NCI-H2107 treated with DMSO at 0.1 percent for 48 hours (cell line): ENCODE data around the gene KRTAP10-12.
A peak's percentile ranks its signal among the peaks of the same experiment; 100 is the strongest.
"Not testable (repeated sequence)": the region's sequence is repeated elsewhere in the genome, so short reads cannot be mapped to it uniquely, and the experiment has no call there.

Source experiments
- DNase-seq: peaks from one replicate; lab custom pipeline; 2025; ENCODE audit not compliant: unreplicated experiment; lab: John Stamatoyannopoulos, UW

Gene KRTAP10-12

DNA sequence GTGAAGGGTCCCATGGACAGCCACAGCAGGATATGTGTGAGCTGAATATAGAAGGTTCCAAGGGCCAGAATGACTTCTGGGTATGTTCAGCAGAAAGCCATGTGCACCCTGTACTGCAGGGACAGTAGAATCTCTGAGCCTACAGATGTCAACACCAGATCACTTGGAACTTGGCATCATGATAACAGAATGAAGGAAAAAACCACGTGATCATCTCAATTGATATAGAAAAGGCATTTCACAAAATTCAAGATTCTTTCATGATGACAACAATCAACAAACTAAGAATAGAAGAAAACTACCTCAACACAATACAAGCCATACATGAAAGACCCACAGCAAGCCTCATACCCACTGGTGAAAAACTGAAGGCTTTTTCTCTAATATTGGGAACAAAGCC lies 29.4 kb upstream of the KRTAP10-12 start:
- no peak for DNase-seq

DNA sequence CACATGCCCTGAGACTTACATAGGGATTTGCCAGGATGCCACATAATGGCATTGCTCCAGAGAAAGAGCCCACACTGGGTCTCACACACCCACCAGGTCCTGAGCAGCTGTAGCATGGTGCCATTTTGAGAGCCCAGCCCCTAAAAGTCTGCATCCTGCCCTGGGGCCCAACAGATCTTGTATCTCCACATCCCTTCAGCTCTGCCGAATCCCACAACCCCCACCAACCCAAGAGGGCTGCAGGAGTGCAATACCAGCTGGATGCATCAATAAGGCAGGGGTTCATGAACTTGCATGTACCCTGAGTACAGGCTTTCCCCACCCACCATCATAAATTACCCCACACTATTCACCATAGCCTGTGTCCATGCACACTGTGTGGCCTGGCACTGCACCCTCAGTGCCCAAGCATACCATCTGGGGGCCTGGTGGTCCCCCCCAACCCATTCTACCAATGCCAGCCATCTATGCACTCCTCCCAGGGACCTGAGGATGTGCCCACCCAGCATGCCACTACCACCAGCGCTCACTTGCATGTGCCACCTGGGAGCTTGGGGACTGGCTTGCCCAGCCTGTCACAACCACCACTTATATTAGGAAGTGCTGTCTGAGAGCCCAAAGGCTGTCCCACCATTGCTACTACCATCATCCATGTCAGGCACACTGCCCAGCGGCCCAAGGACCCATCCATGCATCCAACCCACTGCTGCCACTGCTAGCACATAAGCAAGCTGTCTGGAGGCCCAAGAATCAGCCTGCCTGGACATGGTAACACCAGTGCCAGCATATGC lies 26.1 kb upstream of the KRTAP10-12 start:
- DNase-seq = no peak

DNA sequence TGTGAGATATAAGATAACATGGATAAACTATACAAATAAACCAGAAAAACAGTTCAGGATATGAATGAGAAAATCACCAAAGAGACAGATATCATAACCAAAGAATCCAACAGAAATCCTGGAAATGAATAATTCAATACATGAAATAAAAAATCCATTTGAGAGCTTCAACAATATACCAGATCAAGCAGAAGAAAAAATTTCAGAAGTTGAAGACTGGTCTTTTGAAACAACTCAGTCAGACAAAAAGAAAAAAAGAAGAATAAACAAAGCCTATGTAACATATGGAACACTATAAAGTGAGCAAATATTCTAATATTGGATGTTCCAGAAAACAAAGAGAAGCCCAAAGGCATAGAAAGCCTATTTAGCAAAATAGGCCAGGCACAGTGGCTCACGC lies 25.1 kb upstream of the KRTAP10-12 start:
- DNase-seq = no peak

DNA sequence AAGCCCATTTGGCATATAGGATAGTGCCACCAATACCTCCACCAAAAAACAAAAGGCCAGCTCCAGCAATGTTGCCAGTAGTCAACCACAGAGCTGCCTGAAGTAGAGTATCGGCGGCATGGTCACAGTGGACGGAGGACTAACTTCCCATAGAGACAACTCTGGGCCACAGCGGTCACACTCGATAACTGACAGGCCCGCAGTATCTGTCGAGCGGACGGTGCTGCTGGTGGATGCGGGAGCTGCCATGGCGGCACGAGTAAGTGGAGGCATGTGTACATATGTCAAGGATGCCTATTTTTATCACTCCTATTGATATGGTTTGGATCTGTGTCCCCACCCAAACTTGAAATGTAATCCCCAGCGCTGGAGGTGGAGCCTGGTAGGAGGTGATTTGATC lies 19.1 kb upstream of the KRTAP10-12 start:
- DNase-seq = no peak

DNA sequence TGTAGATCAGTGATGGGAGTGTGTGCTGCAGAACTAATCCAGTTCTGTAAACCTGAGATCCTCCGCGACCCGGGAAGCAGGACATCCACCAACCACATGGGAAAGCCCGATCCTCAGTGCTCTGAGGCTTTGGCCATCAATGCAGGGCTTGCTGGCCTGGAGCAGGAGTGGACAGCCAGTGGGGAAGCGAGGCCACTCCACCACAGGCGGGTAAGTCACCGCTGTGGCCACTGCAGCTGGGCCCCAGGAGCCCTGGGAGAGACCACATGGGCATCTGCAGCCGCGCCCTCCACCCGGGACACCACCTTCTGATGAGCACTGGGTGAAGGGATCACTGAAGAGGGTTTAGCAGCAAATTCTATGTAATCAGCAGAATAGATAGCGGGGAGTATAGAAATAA lies 15.8 kb upstream of the KRTAP10-12 start:
- no peak for DNase-seq

DNA sequence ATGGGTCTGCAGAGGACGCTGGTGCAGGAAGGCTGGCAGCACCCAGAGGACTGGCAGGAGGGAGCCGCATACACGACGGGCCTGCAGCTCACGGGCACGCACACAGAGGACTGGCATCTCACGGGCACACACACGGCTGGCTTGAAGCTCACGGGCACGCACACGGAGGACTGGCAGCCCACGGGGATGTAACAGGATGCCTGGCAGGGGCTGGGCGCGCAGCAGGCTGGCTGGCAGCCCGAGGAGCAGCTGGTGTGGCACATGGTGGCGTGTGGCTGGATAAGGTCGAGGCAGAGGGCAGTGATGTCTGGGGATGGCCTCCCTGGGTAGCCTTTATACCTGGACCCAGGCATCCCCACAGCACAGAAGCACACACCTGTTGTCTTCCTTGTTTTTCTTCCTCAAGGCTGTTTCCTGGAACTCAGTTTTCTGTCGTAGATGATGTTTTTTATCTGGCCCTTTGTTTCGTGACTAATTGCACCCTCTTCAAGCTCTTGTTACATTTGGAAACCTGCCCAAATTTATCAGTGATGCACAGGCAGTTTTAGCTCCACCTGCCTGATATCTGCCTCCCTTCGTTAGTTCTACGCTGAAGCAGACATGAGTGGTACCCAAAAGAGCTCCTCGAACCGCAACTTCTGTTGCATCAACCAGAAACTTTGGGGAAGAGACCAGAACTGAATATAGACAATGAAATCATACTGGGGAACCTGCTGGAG lies 15.0 kb upstream of the KRTAP10-12 start, which contains the start of gene KRTAP12-1:
Gene KRTAP12-1, minus strand, starts transcription at position 303 of the 719 bp plus-strand sequence. Its CDS starts 40 bp downstream, at position 263.
- peak; percentile 93 for DNase-seq

DNA sequence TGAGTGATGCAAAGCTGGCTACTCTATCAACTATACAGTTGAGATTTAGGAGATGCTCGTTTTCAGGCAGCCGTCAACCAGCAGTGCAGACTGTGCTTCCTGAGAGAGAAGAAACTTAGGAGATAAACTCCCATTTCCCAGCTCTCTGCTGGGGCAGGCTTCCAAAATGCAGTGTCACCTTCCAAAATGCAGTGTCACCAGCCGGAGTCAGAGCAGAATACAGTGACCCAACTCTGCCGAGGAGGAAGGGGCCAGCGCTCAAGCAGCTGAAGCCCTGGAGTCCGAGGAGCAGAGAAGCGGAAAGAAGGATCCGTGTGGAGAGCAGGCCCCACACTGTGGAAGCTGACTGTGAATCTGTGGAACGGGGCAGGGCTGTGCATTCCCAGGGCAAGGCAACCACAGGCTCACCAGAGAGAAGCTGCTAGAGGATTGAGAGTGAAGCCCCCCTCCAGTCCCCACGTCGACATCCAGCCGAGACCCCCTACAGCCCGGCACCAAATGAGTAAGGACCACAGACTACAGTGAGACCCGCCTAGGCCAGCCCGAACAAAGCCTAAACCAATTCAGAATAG lies 14.3 kb upstream of the KRTAP10-12 start:
- DNase-seq = no peak

DNA sequence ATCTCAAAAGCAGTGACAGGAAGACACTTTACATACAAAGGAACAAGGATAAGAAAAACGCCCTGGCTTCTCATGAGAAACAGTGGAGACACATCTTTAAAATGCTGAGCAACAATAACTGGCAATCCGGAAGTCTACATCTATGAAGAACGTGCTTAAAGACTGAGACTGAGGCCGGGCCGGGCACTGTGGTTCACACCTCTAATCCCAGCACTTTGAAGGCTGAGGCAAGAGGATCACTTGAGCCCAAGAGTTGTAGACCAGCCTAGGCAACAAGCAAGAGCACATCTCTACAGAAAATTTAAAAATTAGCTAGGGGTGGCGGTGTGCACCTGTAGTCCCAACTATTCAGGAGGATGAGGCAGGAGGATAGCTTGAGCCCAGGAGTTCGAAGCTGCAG lies 12.9 kb upstream of the KRTAP10-12 start:
- no peak for DNase-seq

DNA sequence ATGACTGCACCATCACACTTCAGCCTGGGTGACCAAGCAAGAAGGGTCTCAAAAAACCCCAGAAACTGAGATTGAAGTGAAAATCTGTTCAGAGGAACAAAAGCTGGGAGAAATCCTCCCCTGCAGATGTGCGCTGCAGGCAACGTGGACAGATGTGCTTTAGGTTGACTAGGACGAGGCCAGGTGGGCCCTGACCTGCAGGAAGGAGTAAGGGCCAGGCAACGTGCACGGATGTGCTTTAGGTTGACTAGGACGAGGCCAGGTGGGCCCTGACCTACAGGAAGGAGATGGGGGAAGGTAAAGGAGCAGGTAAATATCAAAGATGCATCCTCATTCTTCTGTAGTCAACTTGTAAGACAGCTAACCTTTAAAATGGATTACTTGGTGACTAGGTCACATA lies 12.5 kb upstream of the KRTAP10-12 start:
- no peak for DNase-seq

DNA sequence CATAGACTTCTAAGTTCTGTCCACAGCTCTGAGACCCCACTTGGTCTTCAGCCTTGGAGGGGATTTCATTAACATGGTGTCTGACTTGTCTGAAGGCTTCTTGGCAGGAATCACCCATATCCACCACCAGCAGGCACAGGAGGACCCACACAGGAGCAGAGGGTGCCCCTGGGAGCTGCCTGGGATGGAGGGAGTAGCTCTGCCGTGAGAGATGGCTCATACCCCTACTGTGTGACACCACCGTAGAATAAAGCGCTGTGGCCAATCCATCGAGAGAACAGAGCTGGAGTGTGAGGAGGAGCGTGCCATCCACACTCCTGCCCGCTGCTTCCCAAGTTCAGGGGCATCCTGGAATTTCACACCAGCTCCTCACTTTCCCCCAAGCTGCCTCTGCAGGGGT lies 11.9 kb upstream of the KRTAP10-12 start:
- DNase-seq = not testable (repeated sequence)

DNA sequence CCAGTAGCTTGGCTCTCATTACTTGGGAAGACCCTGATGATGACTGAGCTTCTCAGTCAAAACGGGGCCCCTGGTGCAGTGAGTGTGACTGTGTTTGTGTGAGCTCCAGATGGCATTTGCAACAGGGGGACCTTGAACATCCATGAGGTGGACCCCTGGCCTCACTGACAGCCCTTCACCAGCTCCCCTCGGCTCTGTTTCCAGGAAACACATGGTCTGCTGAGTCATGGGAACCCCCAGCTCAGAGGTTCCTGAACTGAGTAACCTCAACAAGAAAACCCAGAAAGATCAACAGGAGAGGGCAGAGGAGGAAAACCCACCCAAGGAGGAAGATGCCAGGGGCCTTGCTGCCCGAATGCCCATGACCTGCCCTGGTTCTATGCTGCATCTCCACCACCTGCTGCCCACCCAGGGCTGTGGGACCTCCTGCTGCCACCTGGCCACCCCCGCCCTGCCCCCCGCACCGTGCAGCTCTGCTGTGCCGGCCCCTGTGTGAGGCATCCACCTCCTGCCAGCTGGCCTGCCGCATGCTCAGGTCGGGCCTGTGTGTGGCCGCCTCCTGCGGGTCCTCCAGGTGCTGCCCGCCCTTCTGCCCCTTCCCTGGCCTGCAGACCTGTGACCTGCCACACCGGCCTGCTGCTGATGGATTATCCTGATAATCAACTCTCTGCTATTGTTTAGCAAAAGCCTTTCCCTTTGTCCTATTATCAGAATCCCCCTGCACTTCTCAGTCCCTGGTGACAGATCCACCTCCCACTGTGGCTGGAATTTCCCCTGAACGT lies 10.8 kb upstream of the KRTAP10-12 start:
- no peak for DNase-seq

DNA sequence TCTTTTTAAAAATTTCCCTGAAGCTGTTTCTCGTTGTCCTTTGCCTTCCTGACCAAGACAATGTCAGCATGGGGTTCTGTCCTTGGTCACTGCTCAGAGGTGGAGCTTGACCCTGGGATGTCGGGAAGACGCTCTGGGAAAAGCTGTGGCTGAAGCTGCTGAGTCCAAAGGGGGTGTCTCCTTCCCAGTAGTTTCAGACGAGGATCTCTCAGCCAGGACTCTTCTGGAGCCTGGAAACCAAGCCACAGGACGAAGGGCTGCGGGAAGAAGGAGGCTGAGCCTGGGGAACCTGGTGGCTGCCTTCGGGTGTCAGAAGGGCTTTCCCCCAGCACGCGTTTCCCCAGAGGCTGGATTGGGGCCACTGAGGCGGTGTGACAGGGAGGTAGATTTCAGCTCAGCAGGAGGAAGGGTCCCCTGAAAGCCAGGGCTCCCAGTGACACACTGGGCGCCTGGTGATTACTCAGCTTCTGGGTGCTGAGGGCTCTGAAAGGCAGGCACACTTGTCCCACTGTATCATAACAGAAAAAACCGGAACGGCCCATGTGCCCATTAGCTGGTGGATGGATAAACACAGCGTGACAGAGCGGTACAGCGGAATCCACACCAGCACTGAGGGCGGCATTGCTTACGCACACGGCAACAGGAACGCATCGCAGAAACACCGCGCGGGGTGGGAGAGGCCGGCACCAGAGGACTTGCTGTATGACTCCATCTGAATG lies 10.0 kb upstream of the KRTAP10-12 start:
- DNase-seq = peak; percentile 46

DNA sequence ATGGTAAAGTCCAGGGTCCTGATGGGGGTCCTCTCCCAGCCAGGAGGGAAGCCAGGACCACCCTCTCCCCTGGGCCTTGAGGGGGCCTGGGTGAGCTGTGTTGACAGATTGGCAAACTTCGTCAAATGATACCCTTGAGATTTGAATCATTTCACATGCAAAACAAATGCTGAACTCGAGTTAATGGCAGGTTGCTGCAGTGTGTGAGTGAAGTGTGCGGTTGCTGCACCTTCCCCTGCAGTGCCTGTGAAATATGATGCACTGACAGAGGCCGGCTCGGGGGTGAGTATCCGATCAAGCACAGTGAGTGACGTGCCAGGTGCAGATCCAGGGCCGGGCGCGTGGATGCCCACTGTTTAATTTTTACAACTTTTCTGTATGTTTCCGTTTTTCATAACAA lies 9.3 kb upstream of the KRTAP10-12 start:
- DNase-seq = peak; percentile 88

DNA sequence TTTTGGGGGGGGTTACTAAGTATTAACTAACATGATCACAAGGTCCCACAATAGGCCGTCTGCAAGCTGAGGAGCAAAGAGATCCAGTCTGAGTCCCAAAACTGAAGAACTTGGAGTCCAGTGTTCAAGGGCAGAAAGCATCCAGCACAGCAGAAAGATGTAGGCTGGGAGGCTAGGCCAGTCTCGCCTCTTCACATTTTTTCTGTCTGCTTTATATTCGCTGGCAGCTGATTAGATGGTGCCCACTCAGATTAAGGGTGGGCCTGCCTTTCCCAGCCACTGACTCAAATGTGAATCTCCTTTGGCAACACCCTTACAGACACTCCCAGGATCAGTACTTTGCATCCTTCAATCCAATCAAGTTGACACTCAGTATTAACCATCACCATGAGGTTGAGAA lies 7.2 kb upstream of the KRTAP10-12 start:
- not testable (repeated sequence) for DNase-seq

DNA sequence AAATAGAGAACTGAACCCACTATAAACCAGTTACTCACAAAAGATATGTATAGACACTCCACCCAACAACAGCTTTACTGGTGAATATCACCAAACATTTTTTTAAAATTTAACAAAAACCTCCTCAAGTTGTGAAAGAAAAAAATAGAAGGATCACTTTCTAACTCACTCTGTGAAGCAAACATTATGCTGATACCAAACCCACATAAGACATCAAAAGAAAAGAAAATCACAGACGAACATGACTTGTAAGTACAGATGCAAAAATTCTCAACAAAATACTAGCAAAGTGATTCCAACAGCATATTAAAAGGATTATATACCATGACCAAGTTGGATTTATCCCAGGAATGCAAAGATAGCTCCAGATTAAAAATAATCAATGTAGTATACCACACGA lies 5.3 kb upstream of the KRTAP10-12 start:
- DNase-seq = no peak

DNA sequence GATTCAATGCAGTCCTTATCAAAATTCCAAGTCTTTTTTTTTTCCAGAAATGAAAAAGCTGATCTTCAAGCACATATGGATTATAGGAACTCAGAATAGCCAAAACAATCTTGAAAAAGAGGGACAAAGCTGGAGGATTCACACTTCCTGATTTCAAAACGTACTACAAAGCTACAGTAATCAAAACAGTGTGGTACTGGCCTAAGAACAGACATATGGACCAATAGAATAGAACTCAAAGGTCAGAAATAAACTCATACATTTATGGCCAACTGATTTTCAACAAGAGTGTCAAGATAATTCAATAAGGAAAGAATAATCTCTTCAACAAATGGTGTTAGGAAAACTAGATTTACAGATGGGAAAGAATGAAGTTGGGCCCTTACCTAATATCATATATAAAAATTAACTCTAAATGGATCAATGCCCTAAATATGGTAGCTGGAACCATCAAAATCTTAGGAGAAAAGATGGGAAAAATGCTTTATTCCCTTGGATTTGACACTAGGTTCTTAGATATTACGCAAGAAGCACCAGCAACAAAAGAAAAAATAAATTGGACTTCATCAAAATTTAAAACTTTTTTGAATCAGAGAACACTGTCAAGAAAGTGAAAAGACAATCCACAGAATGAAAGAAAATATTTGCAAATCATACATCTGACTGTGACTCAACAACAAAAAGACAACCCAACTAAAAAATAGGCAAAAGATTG lies 4.0 kb upstream of the KRTAP10-12 start:
- DNase-seq = no peak

DNA sequence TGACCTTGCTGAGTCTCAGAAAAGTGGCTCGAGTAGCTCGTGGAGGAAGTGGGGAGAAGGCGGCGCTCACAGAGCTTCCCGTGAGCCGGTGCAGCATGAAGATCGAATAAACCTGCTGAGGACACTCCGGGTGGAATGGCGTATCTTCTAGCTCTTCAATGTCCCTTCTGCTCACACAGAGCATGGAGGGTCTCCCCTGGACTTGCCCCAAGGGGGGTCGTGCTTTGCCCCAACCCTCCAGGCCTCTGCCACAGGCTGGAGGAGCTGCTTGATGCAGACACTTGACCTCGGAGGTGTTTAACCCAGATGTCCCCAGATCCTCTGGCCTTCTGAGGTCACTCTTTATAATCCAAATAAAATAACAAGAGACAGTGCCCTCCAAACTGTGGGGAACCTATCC lies 2.2 kb upstream of the KRTAP10-12 start:
- DNase-seq = no peak

DNA sequence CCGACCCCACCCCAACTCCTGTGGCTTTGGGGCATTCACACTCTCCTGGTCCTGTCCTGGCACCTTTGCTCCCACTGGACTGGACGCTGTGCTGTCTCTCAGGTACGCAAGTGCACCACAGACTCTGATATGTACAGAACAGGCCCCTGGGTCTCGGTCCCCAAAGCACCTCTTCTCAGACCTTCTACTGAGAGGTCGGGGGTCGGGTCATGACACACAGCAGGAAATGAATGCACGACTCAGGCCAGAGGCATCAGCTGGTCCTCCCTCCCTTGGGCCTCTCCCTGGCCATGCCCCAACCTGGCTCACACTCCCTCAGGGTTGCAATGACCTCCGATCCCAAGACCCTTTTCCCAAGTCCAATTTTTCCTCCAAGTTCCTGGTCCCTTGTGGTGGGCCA lies 1.8 kb upstream of the KRTAP10-12 start:
- no peak for DNase-seq

DNA sequence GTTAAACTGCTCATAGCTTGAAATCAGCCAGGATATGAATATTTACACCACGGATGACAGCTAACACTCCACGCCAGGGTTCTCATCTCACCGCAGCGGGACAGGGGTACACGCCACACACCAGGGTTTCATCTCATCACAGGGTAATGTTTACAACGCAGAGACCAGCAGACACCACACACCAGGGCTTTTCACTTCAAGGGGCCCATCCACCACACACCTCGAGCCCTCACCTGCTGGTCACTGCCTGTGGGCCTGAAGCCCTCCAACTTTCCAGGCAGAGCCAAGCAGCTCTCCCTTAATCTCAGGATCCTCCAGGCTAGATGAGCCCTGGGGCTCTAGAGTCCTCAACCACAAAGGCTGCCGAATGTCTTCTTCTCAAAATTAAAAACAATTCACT lies 1.3 kb upstream of the KRTAP10-12 start:
- DNase-seq = no peak

DNA sequence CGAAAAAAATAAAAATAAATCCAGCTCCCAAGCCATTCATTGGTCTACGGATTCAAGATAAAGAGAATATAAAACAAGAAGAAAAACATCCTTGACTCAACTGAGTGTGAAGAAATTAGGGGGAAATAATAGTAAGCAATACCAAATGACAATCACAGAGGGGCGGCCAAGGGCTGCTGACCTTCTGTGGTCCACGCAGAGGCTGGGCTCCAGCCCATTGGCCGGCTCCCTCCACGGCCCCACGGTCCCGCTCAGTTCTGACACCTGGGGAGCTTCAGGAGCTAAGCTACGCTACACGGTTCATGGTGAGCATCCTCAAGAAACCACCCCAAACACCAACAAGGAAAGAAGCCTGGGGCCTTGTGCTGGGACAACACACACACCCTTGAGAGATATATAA lies 400 bp upstream of the KRTAP10-12 start:
- DNase-seq = no peak
